ENCODE results near the gene CDKAL1.

- TF ChIP-seq, protein P1, sequence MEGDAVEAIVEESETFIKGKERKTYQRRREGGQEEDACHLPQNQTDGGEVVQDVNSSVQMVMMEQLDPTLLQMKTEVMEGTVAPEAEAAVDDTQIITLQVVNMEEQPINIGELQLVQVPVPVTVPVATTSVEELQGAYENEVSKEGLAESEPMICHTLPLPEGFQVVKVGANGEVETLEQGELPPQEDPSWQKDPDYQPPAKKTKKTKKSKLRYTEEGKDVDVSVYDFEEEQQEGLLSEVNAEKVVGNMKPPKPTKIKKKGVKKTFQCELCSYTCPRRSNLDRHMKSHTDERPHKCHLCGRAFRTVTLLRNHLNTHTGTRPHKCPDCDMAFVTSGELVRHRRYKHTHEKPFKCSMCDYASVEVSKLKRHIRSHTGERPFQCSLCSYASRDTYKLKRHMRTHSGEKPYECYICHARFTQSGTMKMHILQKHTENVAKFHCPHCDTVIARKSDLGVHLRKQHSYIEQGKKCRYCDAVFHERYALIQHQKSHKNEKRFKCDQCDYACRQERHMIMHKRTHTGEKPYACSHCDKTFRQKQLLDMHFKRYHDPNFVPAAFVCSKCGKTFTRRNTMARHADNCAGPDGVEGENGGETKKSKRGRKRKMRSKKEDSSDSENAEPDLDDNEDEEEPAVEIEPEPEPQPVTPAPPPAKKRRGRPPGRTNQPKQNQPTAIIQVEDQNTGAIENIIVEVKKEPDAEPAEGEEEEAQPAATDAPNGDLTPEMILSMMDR (IDR thresholded peaks at IDR 0.05; ENCODE audit: poor library complexity): no peak
- no peak for TF ChIP-seq EZH2 (IDR thresholded peaks at IDR 0.05; ENCODE audit: borderline replicate concordance)
- TF ChIP-seq EZH2phosphoT487 (IDR thresholded peaks at IDR 0.05; ENCODE audit: low read depth, severe bottlenecking, unreplicated experiment): no peak
These were observed 4.7 kb downstream of the CDKAL1 start for GRCh38 chr6:20538907-20539306.

Measured in hepatocyte (in vitro differentiated cells).